Smooth muscle cell (in vitro differentiated cells): ENCODE results near the gene CD81. TPM values are rescaled to one million over a fixed set of nuclear protein-coding genes. Genes with fewer than 3 reads are reported as not detected.

ENCODE experiments used
- DNase-seq: peaks from one replicate; lab custom pipeline; 2025; ENCODE audit not compliant: unreplicated experiment; lab: John Stamatoyannopoulos, UW
- H2AFZ ChIP-seq: fragments of 200-600 bp; sonication (generic); 2 replicates; pipeline ENCODE4 v1.6.0; 2016; ENCODE audit warnings: antibody characterized with exemption, low read depth, mild to moderate bottlenecking
- H3F3A ChIP-seq: fragments of 200-600 bp; sonication (generic); 2 replicates; pipeline ENCODE4 v1.6.0; 2017; ENCODE audit warnings: antibody characterized with exemption, low read depth
- H3K27ac ChIP-seq: fragments of 200-600 bp; sonication (generic); 2 replicates; pipeline ENCODE4 v1.5.1; 2016; ENCODE audit warnings: low read depth, mild to moderate bottlenecking
- H3K27me3 ChIP-seq: fragments of 200-600 bp; sonication (generic); 2 replicates; pipeline ENCODE4 v1.6.1; 2016; ENCODE audit warnings: low read depth, mild to moderate bottlenecking
- H3K36me3 ChIP-seq: fragments of 200-600 bp; sonication (generic); 2 replicates; pipeline ENCODE4 v1.5.1; 2016; ENCODE audit warnings: low read depth
- H3K4me1 ChIP-seq: fragments of 200-600 bp; sonication (generic); 2 replicates; pipeline ENCODE4 v1.5.1; 2016; ENCODE audit warnings: low read depth
- H3K4me2 ChIP-seq: fragments of 200-600 bp; sonication (generic); 2 replicates; pipeline ENCODE4 v1.6.0; 2016; ENCODE audit warnings: mild to moderate bottlenecking
- H3K4me3 ChIP-seq: fragments of 200-600 bp; sonication (generic); 2 replicates; pipeline ENCODE4 v1.5.1; 2016; ENCODE audit warnings: mild to moderate bottlenecking
- H3K79me2 ChIP-seq: fragments of 200-600 bp; sonication (generic); 2 replicates; pipeline ENCODE4 v1.6.0; 2016; ENCODE audit warnings: low read depth, mild to moderate bottlenecking
- H3K9ac ChIP-seq: fragments of 200-600 bp; sonication (generic); 2 replicates; pipeline ENCODE4 v1.6.0; 2016; ENCODE audit warnings: low read depth
- H3K9me3 ChIP-seq: fragments of 200-600 bp; sonication (generic); replicated peaks from 2 replicates; pipeline ENCODE4 v1.5.1; 2016; ENCODE audit warnings: low read depth
- H4K20me1 ChIP-seq: fragments of 200-600 bp; sonication (generic); 2 replicates; pipeline ENCODE4 v1.6.0; 2016; ENCODE audit warnings: low read depth
- WGBS: methylation state at CpG from one replicate; pipeline ENCODE4 v1.1.7; 2016; ENCODE audit warnings: low lambda C conversion rate; 5-methylcytosine and 5-hydroxymethylcytosine counted together
- polyA plus RNA-seq: library from polyadenylated mRNA; unstranded; fragments of >200 nt; fragmentation: Nextera tagmentation; extraction: Ambion mirVana; gene quantifications from 2 replicates; pipeline ENCODE4 v1.2.1, GENCODE V29; 2016
- total RNA-seq: library from RNA; depleted of rRNA; stranded (reverse); fragments of >200 nt; gene quantifications from 2 replicates; pipeline ENCODE4 v1.2.3, GENCODE V29; 2014
- TF ChIP-seq, protein P1 (sequence below): fragments of 200-600 bp; sonication (generic); IDR thresholded peaks from 2 replicates; pipeline ENCODE4 v1.5.1; 2017; ENCODE audit warnings: borderline replicate concordance, mild to moderate bottlenecking, antibody characterized with exemption; ENCODE audit not compliant: insufficient read depth, poor library complexity, severe bottlenecking

Gene CD81
- total and polyA plus RNA-seq, 2 experiments from 2014 or later, result 191 to 519 TPM

DNA sequence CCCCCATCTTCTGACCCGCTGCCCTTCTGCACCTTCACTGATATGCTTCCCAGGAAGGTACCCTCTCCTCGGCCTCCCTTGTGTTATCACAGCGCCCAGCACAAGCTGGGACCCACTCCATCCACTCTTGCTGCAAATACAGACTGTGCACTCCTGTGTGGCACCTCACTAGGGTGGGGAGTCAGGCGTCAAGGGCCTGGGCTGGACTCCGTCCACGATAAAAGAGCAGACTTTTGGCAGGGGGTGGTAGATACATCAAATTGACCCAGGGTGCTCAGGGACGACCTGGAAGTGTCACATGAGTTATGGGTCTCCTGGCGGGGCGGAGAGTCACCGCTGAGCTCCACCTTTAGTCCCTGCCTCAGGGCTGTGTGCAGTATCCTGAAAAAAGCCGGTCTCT, 66.3 kb downstream of the CD81 start:
- no peak overlapping the region for H3K9ac ChIP-seq

DNA sequence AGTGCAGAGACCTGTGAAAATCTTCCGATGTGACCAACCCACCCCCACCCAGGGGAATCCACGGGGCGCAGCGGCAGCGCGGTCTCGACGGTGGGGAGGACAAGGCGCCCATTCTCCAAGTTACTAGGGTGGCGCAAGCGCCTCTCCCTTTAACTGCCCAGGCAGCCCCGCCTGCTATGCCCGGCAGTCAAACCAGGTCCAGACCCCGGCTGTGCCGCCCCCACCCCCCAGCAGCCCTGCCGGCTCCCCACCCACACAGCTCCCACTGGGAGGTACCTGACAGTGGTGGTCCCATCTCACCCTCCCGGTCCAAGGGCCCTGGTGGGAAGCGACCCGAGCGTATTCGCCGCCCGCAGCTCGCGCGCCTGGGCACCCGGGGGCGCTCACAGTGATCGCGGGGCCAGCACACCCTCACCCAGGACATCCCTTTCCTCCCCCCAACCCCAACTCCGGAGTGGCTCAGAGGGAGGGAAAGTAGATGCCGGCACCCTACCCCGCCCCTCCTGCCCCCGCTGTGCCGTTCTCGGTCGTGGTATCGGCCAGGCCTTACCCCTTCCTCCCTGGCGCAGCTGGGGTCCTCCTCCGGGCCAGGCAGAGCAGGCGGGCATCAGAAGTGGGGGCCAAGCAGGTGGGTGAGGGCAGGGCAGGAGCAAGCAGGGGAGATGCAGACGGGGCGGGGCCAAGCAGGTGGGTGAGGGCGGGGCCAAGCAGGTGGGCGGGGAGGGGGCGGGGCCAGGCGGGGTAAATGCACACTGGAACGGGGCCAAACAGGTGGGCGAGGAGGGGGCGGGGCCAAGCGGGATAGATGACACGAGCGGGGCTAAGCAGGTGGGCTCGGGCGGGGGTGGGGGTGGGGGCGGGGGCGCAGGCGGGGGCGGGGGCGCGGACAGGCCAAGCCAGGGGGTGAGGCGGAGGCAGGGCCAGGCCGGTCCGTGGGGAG, 67.0 kb downstream of the CD81 start, which contains the start of gene TRPM5:
Gene TRPM5, minus strand, starts transcription at position 634 of the 940 bp plus-strand sequence. CDS start 21,478 bp downstream, outside the sequence.
- Histone ChIP-seq H3K9ac (no peak within 1 kb of the TSS), H3K79me2 (no peaks in the 10 kb centered on the region), H3K4me3 (peak within 1 kb of the TSS; percentile 23), H2AFZ (no peak within 1 kb of the TSS), H3F3A (no peaks in the 10 kb centered on the region), H3K36me3 (no peaks in the 10 kb centered on the region), H4K20me1 (no peaks in the 10 kb centered on the region), H3K4me1 (no peaks in the 10 kb centered on the region), H3K4me2 (peak within 1 kb of the TSS; percentile 36), H3K9me3 (no peaks in the 10 kb centered on the region), H3K27me3 (peaks cover 76% of the 10 kb centered on the region), H3K27ac (no peak within 1 kb of the TSS)
- DNase-seq, result no peak
- TF ChIP-seq, protein P1, sequence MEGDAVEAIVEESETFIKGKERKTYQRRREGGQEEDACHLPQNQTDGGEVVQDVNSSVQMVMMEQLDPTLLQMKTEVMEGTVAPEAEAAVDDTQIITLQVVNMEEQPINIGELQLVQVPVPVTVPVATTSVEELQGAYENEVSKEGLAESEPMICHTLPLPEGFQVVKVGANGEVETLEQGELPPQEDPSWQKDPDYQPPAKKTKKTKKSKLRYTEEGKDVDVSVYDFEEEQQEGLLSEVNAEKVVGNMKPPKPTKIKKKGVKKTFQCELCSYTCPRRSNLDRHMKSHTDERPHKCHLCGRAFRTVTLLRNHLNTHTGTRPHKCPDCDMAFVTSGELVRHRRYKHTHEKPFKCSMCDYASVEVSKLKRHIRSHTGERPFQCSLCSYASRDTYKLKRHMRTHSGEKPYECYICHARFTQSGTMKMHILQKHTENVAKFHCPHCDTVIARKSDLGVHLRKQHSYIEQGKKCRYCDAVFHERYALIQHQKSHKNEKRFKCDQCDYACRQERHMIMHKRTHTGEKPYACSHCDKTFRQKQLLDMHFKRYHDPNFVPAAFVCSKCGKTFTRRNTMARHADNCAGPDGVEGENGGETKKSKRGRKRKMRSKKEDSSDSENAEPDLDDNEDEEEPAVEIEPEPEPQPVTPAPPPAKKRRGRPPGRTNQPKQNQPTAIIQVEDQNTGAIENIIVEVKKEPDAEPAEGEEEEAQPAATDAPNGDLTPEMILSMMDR, result no peak
- 26% methylated on average over 25 of the region's 64 CpGs for WGBS

More for the DNA sequence above, 66.3 kb downstream of the CD81 start:
- no peak for DNase-seq
- Histone ChIP-seq H3K9me3 (no peaks in the 10 kb centered on the region), H3K36me3 (no peaks in the 10 kb centered on the region), H3K27ac (no peak overlapping the region), H3K4me3 (no peak overlapping the region), H2AFZ (no peak overlapping the region), H3K4me1 (no peaks in the 10 kb centered on the region), H4K20me1 (no peaks in the 10 kb centered on the region), H3K79me2 (no peaks in the 10 kb centered on the region), H3K4me2 (no peak overlapping the region), H3K27me3 (peaks cover 79% of the 10 kb centered on the region), H3F3A (no peaks in the 10 kb centered on the region)
- WGBS, result 73% methylated on average over 11 of the region's 11 CpGs
- TF ChIP-seq, protein P1, result no peak

DNA sequence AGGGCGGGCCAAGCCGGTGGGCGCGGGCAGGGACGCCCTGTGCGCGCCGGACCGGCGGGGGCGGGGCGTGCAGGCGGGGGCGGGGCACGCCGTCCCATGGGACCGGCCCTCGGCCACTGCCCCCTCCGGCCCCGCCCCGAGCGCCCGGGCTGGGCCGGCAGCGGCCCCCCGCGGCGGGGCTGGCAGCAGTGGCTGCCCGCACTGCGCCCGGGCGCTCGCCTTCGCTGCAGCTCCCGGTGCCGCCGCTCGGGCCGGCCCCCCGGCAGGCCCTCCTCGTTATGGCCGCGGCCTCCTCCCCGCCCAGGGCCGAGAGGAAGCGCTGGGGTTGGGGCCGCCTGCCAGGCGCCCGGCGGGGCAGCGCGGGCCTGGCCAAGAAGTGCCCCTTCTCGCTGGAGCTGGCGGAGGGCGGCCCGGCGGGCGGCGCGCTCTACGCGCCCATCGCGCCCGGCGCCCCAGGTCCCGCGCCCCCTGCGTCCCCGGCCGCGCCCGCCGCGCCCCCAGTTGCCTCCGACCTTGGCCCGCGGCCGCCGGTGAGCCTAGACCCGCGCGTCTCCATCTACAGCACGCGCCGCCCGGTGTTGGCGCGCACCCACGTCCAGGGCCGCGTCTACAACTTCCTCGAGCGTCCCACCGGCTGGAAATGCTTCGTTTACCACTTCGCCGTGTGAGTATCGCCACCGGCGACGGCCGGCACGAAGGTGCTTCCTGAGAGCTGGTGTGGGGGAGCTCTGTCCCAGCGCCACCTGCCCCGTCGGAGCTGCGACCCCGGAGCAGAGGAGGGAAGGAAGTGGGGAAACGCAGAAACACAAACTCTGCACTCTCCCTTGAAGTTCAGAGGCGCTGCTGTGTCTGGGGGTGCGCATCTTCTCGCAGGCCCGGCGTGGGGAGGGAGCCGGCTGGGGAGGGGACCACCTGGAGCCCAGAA, 68.0 kb downstream of the CD81 start, which contains the start of gene KCNQ1:
Gene KCNQ1, plus strand, starts transcription at position 188 of the 925 bp plus-strand sequence. Its CDS starts 91 bp downstream, at position 279.
- no peaks in the 10 kb centered on the region for H3K9me3 ChIP-seq
- no peaks in the 10 kb centered on the region for H3K79me2 ChIP-seq
- WGBS, result 10% methylated on average over 37 of the region's 116 CpGs
- TF ChIP-seq, protein P1, result no peak
- peaks cover 79% of the 10 kb centered on the region for H3K27me3 ChIP-seq
- H3K4me2 ChIP-seq, result peak within 1 kb of the TSS; percentile 36
- no peak within 1 kb of the TSS for H2AFZ ChIP-seq
- DNase-seq, result no peak
- no peak within 1 kb of the TSS for H3K27ac ChIP-seq
- no peaks in the 10 kb centered on the region for H4K20me1 ChIP-seq
- H3K4me3 ChIP-seq, result peak within 1 kb of the TSS; percentile 23
- H3F3A ChIP-seq, result no peaks in the 10 kb centered on the region
- H3K9ac ChIP-seq, result no peak within 1 kb of the TSS
- H3K36me3 ChIP-seq, result no peaks in the 10 kb centered on the region
- H3K4me1 ChIP-seq, result no peaks in the 10 kb centered on the region
